DND-41 (cell line): Measurements from ENCODE around the gene CDK19.

Experiments
- CTCF ChIP-seq: IDR thresholded peaks from 2 replicates; pipeline ENCODE4 v1.5.1; 2012; ENCODE audit warnings: borderline replicate concordance, low read length, moderate library complexity, mild to moderate bottlenecking; ENCODE audit not compliant: poor library complexity, severe bottlenecking; ENCODE audit errors: extremely low read depth
- EZH2 ChIP-seq: IDR thresholded peaks from 3 replicates; pipeline ENCODE4 v1.6.1; 2012; ENCODE audit warnings: borderline replicate concordance, low read depth, mild to moderate bottlenecking, moderate library complexity, low read length, inconsistent platforms; ENCODE audit not compliant: severe bottlenecking

DNA sequence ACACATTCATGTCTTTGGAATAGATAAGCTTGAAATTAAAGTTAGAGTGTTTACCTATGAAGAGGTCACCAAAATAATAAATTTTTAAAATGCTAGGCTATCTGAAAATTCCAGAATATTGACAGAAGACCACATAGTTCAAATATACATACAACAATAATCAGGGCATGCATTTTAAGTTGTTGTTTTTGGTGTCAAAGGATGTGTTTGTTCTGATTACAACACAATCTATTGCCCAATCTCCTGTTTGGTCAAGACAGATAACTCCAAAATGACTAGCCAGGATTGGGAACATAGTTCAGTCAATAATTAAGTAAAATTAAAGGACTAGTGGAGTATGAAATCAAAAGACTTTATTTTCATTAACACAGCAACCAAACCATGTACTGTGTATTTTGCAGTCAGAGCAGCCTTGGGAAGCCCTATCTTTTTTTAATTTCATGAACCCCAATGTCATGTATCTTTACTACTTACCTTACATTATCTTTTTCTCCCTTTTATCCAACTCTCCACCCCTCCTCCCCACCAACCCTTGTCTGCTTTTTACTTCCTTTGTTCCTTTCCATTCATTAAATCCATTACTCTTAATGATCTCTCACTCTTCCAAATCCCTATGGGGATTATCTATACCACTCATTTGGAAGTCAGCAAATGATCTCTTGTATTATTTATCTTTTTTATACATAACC, 111.2 kb downstream of the CDK19 start:
- TF ChIP-seq CTCF (no peak), EZH2 (no peak)
